ENCODE measurements around the gene IL2RA.
A peak's percentile ranks its signal among the peaks of the same experiment; 100 is the strongest.

The IL2RA gene

DNA sequence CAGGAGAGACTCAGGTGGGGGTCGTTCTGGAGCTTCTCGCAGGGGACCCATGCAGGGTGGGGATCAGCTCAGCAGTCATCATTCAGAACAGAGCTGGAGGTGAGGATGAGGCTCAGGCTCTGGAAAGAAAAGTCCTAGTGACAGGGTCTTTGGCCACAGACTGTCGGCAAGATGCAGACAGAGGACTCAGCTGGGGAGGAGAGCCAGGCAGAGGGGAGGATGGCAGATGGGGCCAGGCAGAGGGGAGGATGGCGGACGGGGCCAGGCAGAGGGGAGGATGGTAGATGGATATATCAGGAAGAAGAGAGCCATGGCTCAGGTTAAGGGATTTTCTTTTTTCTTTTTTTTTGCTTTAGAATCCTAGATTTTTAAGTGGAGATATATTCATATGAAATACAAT lies 77.1 kb downstream of the IL2RA start:
- H3K9me3 ChIP-seq (ENCODE audit: insufficient read depth, low read depth, low read length), result no peaks in the 10 kb centered on the region
- no peak overlapping the region for H3K4me2 ChIP-seq (ENCODE audit: low read length)
- H3K9ac ChIP-seq (ENCODE audit: low read length), result no peak overlapping the region
- no peak overlapping the region for H4K91ac ChIP-seq (ENCODE audit: low read depth, low read length)
- H3K27me3 ChIP-seq (ENCODE audit: insufficient read depth, low read length), result no peaks in the 10 kb centered on the region
- no peak overlapping the region for H2AK5ac ChIP-seq (ENCODE audit: low read length)
- no peak overlapping the region for H2BK12ac ChIP-seq (ENCODE audit: low read length)
- no peaks in the 10 kb centered on the region for H3K4me1 ChIP-seq (ENCODE audit: control insufficient read depth in 1 of 2, insufficient read depth in 2 of 2, low read length in 2 of 2)
- H2BK5ac ChIP-seq (ENCODE audit: low read depth, low read length, poor library complexity), result no peak overlapping the region
- H3K79me1 ChIP-seq (ENCODE audit: low read length), result no peaks in the 10 kb centered on the region
- no peak overlapping the region for H3K23ac ChIP-seq (ENCODE audit: low read length)
- no peak overlapping the region for H4K8ac ChIP-seq (ENCODE audit: low read depth, low read length)
- H3K36me3 ChIP-seq (ENCODE audit: control insufficient read depth in 1 of 2, insufficient read depth in 2 of 2, low read length in 2 of 2), result no peaks in the 10 kb centered on the region
- no peak for DNase-seq
- H3K18ac ChIP-seq (ENCODE audit: low read length), result no peak overlapping the region
- no CpG with 5 or more reads among the region's 5 CpGs for WGBS (ENCODE audit: extremely low coverage, insufficient coverage, insufficient read length)
- H3K79me2 ChIP-seq (ENCODE audit: control insufficient read depth, insufficient read depth, low read length, poor library complexity), result no peaks in the 10 kb centered on the region
- no peak overlapping the region for H3K4me3 ChIP-seq (ENCODE audit: low read depth, low read length)
- no peak overlapping the region for H4K12ac ChIP-seq (ENCODE audit: low read depth, low read length)
- no peak overlapping the region for H2AFZ ChIP-seq (ENCODE audit: insufficient read depth, low read length, poor library complexity)
- no peak overlapping the region for H3K4ac ChIP-seq (ENCODE audit: low read depth, low read length)
- H2BK120ac ChIP-seq (ENCODE audit: insufficient read depth, low read length, poor library complexity), result no peak overlapping the region
- no peak overlapping the region for H3K27ac ChIP-seq (ENCODE audit: low read depth, low read length)
- H3K14ac ChIP-seq (ENCODE audit: low read length), result no peak overlapping the region

DNA sequence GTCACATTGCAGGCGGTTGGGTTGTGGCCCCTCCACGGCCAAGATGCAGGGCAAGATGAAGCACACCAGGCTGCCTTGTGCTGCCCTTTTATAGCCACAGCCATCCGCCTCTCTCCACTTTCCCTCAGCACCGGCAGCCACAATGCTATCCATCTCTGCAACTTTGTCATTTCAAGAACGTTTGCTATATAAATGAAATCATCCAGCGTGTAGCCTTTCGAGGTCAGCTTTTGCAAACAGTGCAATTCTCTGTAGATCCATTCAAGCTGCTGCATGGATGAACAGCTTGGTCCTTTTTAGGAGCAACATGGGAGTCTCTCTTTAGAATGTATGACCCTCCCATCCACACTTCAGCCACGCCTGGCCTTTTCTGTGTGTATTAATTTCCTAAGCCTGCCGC lies 78.4 kb downstream of the IL2RA start:
- Histone ChIP-seq H3K9me3 (ENCODE audit: insufficient read depth, low read depth, low read length) (no peaks in the 10 kb centered on the region), H3K79me2 (ENCODE audit: control insufficient read depth, insufficient read depth, low read length, poor library complexity) (no peaks in the 10 kb centered on the region), H2AFZ (ENCODE audit: insufficient read depth, low read length, poor library complexity) (no peak overlapping the region), H3K4ac (ENCODE audit: low read depth, low read length) (no peak overlapping the region), H3K27me3 (ENCODE audit: insufficient read depth, low read length) (peaks cover under 1% of the 10 kb centered on the region), H3K27ac (ENCODE audit: low read depth, low read length) (no peak overlapping the region), H3K23ac (ENCODE audit: low read length) (no peak overlapping the region), H4K12ac (ENCODE audit: low read depth, low read length) (no peak overlapping the region), H3K14ac (ENCODE audit: low read length) (no peak overlapping the region), H4K8ac (ENCODE audit: low read depth, low read length) (no peak overlapping the region), H2BK5ac (ENCODE audit: low read depth, low read length, poor library complexity) (no peak overlapping the region), H3K36me3 (ENCODE audit: control insufficient read depth in 1 of 2, insufficient read depth in 2 of 2, low read length in 2 of 2) (no peaks in the 10 kb centered on the region), H2BK120ac (ENCODE audit: insufficient read depth, low read length, poor library complexity) (no peak overlapping the region), H2BK12ac (ENCODE audit: low read length) (no peak overlapping the region), H3K4me3 (ENCODE audit: low read depth, low read length) (no peak overlapping the region), H3K18ac (ENCODE audit: low read length) (no peak overlapping the region), H2AK5ac (ENCODE audit: low read length) (no peak overlapping the region), H4K91ac (ENCODE audit: low read depth, low read length) (no peak overlapping the region), H3K4me2 (ENCODE audit: low read length) (no peak overlapping the region), H3K4me1 (ENCODE audit: control insufficient read depth in 1 of 2, insufficient read depth in 2 of 2, low read length in 2 of 2) (no peaks in the 10 kb centered on the region), H3K79me1 (ENCODE audit: low read length) (no peaks in the 10 kb centered on the region), H3K9ac (ENCODE audit: low read length) (no peak overlapping the region)
- DNase-seq, result no peak
- no CpG with 5 or more reads among the region's 9 CpGs for WGBS (ENCODE audit: extremely low coverage, insufficient coverage, insufficient read length)

DNA sequence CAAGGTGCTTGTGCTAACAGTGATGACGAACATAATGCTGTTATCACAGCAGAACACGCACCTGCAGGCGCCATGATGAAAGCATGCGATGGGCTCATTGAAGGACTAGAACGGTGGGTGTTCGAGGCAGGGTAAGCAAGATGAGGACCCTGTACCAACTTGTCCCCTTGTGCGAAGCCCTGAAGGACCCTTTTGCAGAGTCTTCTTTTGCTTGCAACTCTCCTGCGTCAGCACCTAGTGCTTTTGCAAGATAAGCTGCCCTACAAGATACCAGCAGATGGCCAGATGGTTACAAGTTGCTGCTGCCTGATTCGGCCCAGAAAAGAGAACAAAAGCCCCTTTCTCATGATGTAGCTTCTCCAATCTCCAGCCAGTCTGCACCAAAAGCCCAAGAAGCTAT lies 80.6 kb downstream of the IL2RA start:
- Histone ChIP-seq H4K8ac (ENCODE audit: low read depth, low read length) (no peak overlapping the region), H3K14ac (ENCODE audit: low read length) (no peak overlapping the region), H2AFZ (ENCODE audit: insufficient read depth, low read length, poor library complexity) (no peak overlapping the region), H4K91ac (ENCODE audit: low read depth, low read length) (no peak overlapping the region), H3K4me1 (ENCODE audit: control insufficient read depth in 1 of 2, insufficient read depth in 2 of 2, low read length in 2 of 2) (peaks cover 6 to 7% of the 10 kb centered on the region in 2 experiments), H2BK5ac (ENCODE audit: low read depth, low read length, poor library complexity) (no peak overlapping the region), H2BK120ac (ENCODE audit: insufficient read depth, low read length, poor library complexity) (no peak overlapping the region), H3K79me2 (ENCODE audit: control insufficient read depth, insufficient read depth, low read length, poor library complexity) (no peaks in the 10 kb centered on the region), H3K4ac (ENCODE audit: low read depth, low read length) (no peak overlapping the region), H3K27ac (ENCODE audit: low read depth, low read length) (no peak overlapping the region), H4K12ac (ENCODE audit: low read depth, low read length) (no peak overlapping the region), H3K79me1 (ENCODE audit: low read length) (no peaks in the 10 kb centered on the region), H3K27me3 (ENCODE audit: insufficient read depth, low read length) (peaks cover 20% of the 10 kb centered on the region), H3K36me3 (ENCODE audit: control insufficient read depth in 1 of 2, insufficient read depth in 2 of 2, low read length in 2 of 2) (no peaks in the 10 kb centered on the region), H3K23ac (ENCODE audit: low read length) (no peak overlapping the region), H3K4me2 (ENCODE audit: low read length) (no peak overlapping the region), H3K4me3 (ENCODE audit: low read depth, low read length) (no peak overlapping the region), H2BK12ac (ENCODE audit: low read length) (no peak overlapping the region), H3K9ac (ENCODE audit: low read length) (no peak overlapping the region), H3K18ac (ENCODE audit: low read length) (no peak overlapping the region), H2AK5ac (ENCODE audit: low read length) (no peak overlapping the region), H3K9me3 (ENCODE audit: insufficient read depth, low read depth, low read length) (no peaks in the 10 kb centered on the region)
- no peak for DNase-seq
- WGBS (ENCODE audit: extremely low coverage, insufficient coverage, insufficient read length), result no CpG with 5 or more reads among the region's 9 CpGs

DNA sequence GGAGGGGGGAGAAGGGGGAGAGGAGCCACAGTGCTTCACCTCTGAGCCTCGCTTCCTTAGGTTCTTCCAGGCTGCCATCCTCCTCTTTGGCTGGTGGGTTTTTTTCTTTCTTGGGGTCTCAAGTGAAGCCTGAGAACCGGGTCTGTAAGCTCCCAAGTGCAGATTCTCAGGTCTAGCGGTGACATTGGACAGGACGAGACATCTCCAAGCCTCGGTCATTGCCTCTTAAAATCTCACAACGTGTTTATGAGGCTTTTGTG lies 84.0 kb downstream of the IL2RA start:
- no peak overlapping the region for H3K18ac ChIP-seq (ENCODE audit: low read length)
- WGBS (ENCODE audit: extremely low coverage, insufficient coverage, insufficient read length), result no CpG with 5 or more reads among the region's 6 CpGs
- no peak overlapping the region for H3K4ac ChIP-seq (ENCODE audit: low read depth, low read length)
- H3K79me1 ChIP-seq (ENCODE audit: low read length), result no peaks in the 10 kb centered on the region
- no peak overlapping the region for H2BK120ac ChIP-seq (ENCODE audit: insufficient read depth, low read length, poor library complexity)
- no peak overlapping the region for H3K4me3 ChIP-seq (ENCODE audit: low read depth, low read length)
- H3K14ac ChIP-seq (ENCODE audit: low read length), result no peak overlapping the region
- H3K36me3 ChIP-seq (ENCODE audit: control insufficient read depth in 1 of 2, insufficient read depth in 2 of 2, low read length in 2 of 2), result no peaks in the 10 kb centered on the region
- H4K91ac ChIP-seq (ENCODE audit: low read depth, low read length), result no peak overlapping the region
- H3K27me3 ChIP-seq (ENCODE audit: insufficient read depth, low read length), result peaks cover 26% of the 10 kb centered on the region
- no peaks in the 10 kb centered on the region for H3K79me2 ChIP-seq (ENCODE audit: control insufficient read depth, insufficient read depth, low read length, poor library complexity)
- H3K9ac ChIP-seq (ENCODE audit: low read length), result no peak overlapping the region
- peaks cover 6 to 7% of the 10 kb centered on the region in 2 experiments for H3K4me1 ChIP-seq (ENCODE audit: control insufficient read depth in 1 of 2, insufficient read depth in 2 of 2, low read length in 2 of 2)
- DNase-seq, result no peak
- H3K9me3 ChIP-seq (ENCODE audit: insufficient read depth, low read depth, low read length), result no peaks in the 10 kb centered on the region
- no peak overlapping the region for H2BK5ac ChIP-seq (ENCODE audit: low read depth, low read length, poor library complexity)
- H2BK12ac ChIP-seq (ENCODE audit: low read length), result no peak overlapping the region
- no peak overlapping the region for H4K8ac ChIP-seq (ENCODE audit: low read depth, low read length)
- no peak overlapping the region for H3K23ac ChIP-seq (ENCODE audit: low read length)
- H3K27ac ChIP-seq (ENCODE audit: low read depth, low read length), result no peak overlapping the region
- H3K4me2 ChIP-seq (ENCODE audit: low read length), result peak overlapping the region; percentile 88
- H2AK5ac ChIP-seq (ENCODE audit: low read length), result no peak overlapping the region
- H2AFZ ChIP-seq (ENCODE audit: insufficient read depth, low read length, poor library complexity), result no peak overlapping the region
- no peak overlapping the region for H4K12ac ChIP-seq (ENCODE audit: low read depth, low read length)
